HG03103 (cell line): ENCODE data around the gene VWCE.
"Not testable (repeated sequence)": the region's sequence is repeated elsewhere in the genome, so short reads cannot be mapped to it uniquely, and the experiment has no call there.

Source experiments
- ATAC-seq: cut with Tn5 transposase; IDR thresholded peaks from one replicate; pipeline ENCODE4 v1.9.1; 2021; ENCODE audit warnings: low read depth; ENCODE audit not compliant: unreplicated experiment

VWCE gene

DNA sequence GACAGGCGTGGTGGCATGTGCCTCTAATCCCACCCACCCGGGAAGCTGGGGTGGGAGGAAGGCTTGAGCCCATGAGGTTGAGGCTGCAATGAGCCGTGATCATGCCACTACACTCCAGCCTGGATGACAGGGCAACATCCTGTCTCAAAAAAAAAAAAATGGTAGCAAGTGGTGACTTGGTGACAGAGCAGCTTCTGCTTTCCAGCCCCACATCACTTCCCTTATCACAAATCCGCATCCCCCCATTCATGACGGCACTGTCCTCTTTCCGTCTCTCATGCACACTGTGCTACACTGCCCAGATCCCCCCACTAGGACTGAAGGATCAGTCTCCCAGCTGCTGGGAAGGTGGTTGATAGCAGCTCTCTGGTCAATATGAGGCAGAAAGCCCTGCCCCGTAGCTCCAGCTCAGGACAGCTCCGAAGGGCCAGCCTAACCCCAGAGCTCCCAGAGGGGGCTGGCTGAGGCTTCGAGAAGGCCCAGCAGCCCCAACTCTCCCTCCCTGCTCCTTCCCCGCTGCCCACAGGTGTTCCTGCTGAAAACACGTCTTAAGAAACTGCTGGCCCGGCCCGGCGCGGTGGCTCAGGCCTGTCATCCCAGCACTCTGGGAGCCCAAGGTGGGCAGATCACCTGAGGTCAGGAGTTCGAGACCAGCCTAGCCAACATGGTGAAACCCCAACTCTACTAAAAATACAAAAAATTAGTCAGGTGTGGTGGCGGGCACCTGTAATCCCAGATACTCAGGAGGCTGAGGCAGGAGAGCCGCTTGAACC is 38.2 kb downstream of the VWCE start:
- no peak for ATAC-seq

GRCh38 chr11:61254403-61255025 is 40.6 kb downstream of the VWCE start:
- ATAC-seq: no peak

- not testable (repeated sequence) for ATAC-seq
These were observed 42.8 kb downstream of the VWCE start for GRCh38 chr11:61252332-61252731.

- ATAC-seq: not testable (repeated sequence)
These were observed 44.0 kb downstream of the VWCE start for GRCh38 chr11:61250796-61251765.

DNA sequence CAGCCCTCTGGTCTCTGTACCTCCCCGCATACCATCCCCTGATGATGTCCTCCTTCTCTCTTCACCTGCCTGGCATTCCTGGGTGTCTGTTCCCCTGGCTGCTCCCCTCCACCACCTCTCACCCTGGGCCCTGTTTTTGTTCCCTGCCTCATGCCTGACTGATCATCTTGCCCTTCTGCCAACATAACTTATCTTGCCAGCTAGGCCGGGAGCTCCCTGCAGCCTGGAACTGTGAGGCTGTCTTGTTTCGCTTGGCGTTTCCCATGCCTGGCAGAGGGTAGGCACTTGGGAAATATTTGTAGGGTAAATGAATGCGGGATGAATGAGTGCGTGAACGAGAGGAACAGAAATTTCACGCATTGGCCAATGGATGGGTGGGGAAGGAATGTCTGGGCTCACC is 45.9 kb downstream of the VWCE start:
- not testable (repeated sequence) for ATAC-seq

DNA sequence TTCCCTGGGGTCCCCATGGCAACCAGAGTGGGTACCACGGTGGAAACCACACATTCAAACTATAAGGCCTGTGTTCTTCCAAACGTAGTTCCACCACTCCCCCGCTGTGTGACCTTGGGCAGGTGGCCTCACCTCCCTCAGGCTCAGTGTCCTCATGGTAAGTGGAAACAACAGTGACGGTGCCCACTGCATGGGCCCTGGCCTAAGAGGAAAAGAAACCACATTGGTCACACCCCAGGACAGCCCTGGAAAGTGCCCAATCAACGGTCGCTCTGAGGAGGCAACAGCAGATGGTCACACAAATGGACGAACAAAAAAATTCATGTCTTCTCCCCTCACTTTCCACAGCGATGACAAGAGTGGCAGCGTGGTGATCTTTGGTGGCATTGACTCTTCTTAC is 47.0 kb downstream of the VWCE start:
- not testable (repeated sequence) for ATAC-seq

DNA sequence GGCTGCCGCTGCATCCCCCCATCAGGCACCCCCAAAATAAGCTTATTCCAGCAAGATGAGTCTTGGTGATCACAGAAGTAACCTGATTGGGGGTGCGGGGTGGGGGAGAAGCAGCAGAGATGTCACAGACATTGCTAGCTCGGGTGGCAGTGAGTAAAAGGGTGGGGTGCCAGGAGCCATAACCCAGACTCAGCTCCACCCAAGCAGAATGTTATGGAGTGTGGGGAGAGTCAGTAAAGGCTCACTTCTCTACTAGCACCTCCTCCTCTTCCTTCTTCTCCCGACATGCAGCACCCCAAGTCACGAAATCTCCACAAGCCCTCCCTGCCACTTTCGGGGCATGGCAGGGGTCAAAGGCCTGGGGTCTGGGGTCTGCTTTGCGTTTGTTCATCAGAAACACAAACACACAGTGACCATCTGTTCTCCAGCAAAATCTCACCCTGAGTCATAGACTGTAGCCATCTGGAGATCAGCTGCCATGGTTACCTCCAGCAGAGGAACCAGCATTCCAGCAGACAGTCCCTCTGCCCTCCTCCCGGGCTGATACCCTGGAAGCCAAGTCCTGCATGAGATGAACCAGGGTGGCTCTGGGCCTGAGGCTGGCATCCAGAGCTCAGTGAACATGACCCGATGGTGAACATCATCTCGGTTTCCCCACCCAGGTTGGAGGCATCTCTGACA is 49.7 kb downstream of the VWCE start:
- ATAC-seq: not testable (repeated sequence)

GRCh38 chr11:61241526-61241925 is 53.6 kb downstream of the VWCE start:
- not testable (repeated sequence) for ATAC-seq

DNA sequence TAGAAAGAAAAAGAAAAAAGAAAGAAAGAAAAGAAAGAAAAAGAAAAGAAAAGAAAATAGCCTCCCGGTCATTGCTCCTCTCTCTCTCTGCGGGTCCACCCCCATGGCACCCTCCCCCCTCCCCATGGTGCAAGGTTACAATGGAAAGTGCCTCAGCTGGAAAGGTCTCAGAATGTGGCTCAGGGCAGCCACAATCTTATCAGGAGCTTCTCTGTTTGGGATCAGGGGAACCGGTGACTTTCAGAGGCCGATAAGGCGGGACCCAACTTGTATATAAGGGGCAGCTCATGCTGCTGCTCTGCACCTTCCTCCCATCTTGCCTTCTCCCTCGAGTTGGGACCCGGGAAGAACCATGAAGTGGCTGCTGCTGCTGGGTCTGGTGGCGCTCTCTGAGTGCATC is 54.2 kb downstream of the VWCE start, which contains the start of gene PGA5:
Gene PGA5 (plus strand): TSS at position 301 of the 400 bp plus-strand sequence. CDS start 52 bp downstream, at position 353.
- ATAC-seq: not testable (repeated sequence)

DNA sequence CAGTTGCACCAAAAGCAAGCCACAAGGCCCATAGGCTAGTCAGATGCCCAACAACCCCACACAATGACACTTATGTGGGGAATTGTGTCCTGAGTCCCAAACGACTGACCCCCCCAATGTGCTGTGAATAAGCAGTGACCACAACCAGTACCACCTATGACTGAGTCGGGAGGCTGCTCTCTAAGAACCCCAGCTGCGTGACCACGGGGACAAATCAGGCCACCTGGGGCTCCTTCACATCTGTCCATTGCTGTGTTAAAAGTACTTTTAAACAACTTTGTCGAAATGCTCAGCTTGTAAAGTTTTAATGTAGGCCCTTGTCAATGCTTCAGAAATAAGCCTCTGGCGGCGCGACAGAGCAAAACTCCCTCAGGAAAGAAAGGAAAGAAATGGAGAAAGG is 54.8 kb downstream of the VWCE start:
- ATAC-seq: not testable (repeated sequence)

DNA sequence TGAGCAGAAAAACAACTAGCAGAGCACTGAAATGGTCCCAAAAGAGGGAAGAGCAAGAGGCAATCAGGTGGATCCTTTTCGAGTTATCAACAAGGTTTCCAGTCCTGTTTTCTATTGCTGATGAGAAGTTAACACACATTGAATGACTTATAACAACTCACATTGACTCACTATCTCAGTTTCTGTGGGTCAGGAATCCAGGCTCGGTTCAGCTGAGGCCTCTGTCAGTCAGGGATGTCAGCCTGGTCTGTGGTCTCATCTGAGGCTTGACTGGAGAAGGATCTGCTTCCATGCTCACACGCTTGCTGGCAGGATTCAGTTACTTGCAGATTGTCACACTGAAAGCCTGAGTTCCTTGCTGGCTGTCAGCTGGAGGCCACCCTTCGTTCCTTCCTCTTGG is 58.0 kb downstream of the VWCE start:
- ATAC-seq: not testable (repeated sequence)

- not testable (repeated sequence) for ATAC-seq
These were observed 62.5 kb downstream of the VWCE start for GRCh38 chr11:61232548-61233145.

DNA sequence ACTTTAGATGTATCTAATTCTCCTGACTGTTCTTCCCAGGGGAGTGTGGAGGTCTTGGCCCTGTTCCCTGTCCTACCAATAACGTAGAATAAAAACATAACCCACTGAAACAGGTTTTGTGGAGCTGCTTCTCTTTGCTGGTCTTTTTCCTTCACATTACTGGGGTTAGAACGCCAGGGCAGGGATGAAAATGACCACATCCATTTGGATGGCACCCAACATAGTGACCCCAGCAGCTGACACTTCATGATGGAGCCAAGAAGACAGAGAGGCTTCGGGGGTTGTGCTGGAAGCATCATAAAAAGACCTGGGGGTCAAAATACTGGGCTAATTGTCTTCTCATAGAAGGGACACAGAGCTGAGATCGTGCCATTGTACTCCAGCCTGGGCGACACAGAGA is 63.5 kb downstream of the VWCE start:
- not testable (repeated sequence) for ATAC-seq

DNA sequence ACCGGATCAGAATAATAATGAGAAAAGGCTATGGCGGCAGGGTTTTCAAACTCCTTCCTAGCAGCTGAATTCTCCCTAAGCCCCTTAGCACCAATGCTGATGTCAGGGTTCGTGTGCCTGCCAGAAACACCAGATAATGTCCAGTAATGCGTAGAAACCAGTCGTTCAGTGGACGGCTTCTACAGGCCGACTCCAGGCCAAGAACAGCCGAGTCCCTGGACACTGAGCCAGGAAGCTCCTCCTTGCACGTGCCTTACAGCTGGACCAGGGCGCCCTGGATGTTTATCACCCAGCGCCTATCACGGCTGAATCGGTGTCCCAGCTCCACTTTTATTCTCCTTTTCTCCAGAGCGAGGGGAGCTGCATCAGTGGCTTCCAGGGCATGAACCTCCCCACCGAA is 64.1 kb downstream of the VWCE start:
- ATAC-seq: not testable (repeated sequence)

DNA sequence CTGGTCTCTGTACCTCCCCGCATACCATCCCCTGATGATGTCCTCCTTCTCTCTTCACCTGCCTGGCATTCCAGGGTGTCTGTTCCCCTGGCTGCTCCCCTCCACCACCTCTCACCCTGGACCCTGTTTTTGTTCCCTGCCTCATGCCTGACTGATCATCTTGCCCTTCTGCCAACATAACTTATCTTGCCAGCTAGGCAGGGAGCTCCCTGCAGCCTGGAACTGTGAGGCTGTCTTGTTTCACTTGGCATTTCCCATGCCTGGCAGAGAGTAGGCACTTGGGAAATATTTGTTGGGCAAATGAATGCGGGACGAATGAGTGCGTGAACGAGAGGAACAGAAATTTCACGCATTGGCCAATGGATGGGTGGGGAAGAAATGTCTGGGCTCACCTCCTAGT is 65.7 kb downstream of the VWCE start:
- not testable (repeated sequence) for ATAC-seq

GRCh38 chr11:61226457-61227137 is 68.5 kb downstream of the VWCE start:
- ATAC-seq: not testable (repeated sequence)

DNA sequence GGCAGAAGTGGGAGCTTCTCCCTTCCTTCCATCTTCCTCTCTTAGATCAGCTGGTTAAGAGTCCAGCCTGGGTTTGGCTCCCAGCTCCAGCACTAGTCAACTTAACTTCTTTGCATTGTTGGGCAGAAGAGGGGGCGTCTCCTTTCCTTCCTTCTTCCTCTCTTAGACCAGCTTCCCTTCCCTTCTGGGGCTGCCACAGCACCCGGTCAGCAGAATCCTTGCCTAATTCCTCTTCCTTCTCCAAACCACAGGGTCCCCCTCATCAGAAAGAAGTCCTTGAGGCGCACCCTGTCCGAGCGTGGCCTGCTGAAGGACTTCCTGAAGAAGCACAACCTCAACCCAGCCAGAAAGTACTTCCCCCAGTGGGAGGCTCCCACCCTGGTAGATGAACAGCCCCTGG is 72.4 kb downstream of the VWCE start:
- not testable (repeated sequence) for ATAC-seq

DNA sequence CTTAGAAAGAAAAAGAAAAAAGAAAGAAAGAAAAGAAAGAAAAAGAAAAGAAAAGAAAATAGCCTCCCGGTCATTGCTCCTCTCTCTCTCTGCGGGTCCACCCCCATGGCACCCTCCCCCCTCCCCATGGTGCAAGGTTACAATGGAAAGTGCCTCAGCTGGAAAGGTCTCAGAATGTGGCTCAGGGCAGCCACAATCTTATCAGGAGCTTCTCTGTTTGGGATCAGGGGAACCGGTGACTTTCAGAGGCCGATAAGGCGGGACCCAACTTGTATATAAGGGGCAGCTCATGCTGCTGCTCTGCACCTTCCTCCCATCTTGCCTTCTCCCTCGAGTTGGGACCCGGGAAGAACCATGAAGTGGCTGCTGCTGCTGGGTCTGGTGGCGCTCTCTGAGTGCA is 73.1 kb downstream of the VWCE start, which contains the start of gene PGA4:
Gene PGA4 (plus strand): TSS at position 301 of the 400 bp plus-strand sequence. CDS start 54 bp downstream, at position 355.
- not testable (repeated sequence) for ATAC-seq

GRCh38 chr11:61219016-61219415 is 76.1 kb downstream of the VWCE start:
- ATAC-seq: not testable (repeated sequence)
